Globus pallidus (tissue), 1 donor: Measurements from ENCODE around the gene TXNRD2.

ENCODE experiments used
- DNase-seq: peaks from one replicate; pipeline ENCODE4 v3.0.0-alpha.2; 2015; ENCODE audit warnings: low spot score

TXNRD2 gene

GRCh38 chr22:19875531-19876313 lies 65.9 kb downstream of the TXNRD2 start:
- DNase-seq, result no peak

DNA sequence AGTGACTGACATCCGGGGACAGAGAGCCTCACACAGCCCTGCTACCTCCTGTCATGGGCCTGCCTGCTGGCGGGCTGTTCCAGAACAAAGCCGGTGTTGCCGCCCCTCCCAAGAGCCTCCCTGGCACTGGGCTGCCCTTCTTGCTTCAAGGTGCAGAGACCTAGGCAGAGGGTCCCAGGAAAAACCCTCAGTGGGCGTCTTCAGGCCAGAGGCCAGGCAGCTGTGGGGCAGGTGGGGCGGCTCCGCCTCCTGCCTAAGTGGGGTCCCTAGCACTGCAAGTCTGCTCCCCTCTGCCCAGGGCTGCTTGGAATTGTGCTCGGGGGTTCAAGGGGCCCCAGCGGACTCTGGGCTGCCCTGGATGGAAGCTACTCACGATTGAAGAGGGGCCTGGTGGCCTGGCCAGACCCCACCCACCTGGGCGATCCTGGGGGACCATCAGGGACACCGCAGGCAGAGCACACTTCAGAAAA lies 66.5 kb downstream of the TXNRD2 start:
- DNase-seq, result no peak

GRCh38 chr22:19874307-19875060 lies 67.1 kb downstream of the TXNRD2 start:
- DNase-seq, result no peak

GRCh38 chr22:19873960-19874306 lies 67.7 kb downstream of the TXNRD2 start:
- DNase-seq, result no peak

GRCh38 chr22:19873138-19873959 lies 68.3 kb downstream of the TXNRD2 start:
- no peak for DNase-seq

GRCh38 chr22:19872779-19873137 lies 68.9 kb downstream of the TXNRD2 start:
- DNase-seq, result no peak

DNA sequence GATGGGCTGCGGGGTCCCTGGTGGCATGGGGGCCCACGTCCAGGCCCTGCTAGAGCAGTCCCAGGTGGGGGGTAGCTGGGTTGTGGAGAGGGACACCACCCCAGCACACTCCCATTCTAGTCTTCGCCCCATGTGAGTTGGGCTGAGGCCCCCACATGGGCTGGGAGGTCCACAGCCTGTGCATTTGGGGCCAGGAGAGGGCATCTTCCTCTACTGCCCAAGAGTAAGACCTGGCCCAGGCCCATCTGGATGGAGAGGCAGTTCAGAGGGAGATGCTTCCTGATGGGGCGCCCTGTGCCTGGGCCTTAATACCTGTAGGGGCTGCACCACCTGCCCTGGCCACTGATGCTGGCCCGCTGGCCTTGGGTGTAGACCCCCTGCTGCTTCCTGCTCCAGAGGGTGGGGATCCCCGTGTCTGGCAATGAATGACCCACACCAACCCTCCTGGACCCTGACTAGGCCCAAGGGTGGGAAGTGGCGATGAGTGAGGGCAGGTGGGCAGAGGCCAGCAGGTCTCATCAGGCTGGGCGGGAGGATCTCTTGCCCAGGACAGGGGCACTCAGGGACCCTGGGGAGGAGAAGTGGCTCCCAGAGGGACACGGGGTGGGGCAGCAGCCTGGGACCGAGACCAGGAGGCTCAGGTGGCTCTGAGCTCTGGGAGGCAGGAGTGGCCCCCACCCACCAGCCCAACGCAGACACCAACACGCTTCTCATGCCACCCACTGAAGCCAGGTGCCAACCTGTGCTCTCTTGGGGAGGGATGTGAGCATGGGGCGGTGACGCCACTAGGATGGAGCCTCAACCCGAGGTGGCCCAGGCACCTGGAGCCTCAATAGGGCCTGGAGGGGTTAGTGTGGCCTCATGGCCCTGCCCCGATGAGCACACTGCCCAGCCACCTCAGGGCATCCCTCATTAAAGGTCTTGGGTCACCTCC lies 69.5 kb downstream of the TXNRD2 start:
- DNase-seq, result no peak

DNA sequence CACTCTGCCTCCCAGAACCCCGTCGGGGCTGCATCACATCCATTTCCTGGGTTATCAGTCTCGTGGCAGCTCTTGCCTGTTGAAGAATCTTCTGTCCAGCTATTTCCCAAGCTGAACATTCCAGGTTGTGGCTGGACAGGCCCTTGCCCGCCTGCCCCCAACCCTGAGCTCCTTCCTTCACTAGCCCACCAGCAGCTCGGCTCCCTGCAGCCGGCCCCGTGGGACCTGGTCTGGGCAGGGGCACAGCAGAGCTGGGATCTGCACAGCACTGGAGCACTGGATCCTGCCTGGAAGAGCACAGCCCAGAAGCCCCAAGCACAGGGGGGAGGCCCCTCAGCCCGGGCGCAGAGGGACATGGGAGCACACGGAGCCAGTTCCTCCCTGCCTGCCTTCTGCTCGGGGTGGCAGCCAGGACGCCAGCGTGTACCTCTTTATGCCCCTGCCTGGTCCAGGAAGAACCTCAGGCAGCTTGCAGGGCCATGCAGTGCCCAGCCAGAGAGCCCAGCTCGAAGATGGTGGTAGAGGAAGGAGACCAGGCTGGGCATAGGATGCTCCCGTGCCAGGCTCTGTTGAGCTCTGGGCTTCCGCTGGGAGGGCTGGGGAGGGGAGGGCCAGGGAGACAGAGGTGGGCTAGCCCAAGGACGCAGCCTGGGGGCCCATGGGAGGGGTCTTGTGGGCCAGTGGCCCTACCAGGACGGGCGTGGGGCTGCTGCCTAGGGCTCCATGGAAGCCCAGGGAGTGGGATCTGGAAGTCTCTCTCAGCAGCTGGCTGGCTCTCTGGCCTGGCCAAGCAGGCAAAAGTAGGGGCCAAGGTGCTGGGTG lies 70.4 kb downstream of the TXNRD2 start:
- DNase-seq, result no peak

DNA sequence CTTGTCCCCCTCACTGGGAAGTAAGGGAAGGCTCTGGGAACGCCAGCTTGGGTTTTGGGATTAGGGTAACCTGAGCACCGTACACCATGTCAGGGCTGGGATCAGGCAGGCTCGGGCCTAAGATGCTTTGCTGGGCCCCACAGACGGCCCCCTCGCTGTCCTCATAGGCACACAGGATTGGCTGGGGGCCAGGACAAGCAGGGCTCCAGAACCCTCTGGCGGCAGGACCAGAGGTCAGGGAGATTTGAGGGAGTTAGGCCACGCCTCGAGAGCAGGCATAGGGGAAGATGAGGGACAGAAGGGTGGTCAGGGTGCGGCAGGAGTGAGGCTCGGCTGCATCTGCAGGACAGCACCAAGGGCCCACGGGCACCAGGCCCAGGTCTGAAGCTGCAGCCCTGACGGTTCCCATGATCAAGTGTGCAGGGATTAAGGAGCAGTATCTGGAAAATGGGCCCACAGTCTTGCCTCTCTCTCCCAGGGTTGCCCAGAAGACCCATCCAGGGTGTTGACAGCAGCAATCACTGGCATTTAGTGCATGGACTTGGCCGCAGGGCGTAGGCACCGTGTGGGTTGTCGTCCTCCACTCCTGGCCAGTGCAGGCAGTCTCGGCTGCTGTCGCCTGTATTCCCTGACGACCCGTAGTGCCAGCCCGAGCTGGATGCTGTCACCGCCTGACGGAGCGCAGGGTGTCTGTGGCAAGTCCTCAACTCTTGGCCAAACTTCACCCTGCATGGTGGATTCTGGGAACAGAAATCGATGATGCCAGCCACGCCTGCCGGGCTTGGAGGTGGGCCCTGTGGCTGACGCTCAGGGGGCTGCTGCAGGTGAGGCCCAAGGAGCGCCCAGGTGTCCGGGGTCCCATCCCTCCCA lies 71.2 kb downstream of the TXNRD2 start:
- no peak for DNase-seq

DNA sequence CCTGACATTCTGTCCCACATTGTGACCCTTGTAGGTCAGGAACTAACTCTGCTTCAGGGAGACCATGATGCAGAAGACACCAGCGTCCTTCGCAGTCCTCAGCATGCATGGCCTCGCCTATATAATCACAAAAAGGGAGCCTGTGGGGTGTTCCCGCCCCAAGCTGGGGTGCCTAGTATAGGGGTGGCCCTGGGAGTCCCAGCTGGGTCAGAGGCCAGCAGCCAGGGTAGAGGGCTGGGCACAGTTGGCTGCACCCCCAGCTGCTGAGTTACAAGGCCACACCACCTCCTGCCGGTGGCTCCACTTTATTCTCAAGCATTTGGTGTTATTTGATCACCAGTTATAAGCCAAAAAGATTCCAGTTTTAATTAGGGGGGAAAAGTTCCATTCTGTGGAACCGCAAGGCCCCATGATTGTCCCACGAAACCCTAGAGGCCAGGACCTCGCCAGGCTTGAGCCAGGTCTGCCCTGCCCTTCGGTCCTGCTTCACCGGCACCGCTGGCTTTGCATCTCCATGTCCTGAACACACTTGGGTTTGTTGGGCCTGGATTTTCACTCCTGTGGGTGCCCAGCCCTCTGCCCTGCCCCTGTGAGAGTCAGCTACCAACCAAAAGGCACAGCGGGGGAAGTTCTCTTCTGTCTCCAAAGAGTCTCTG lies 72.0 kb downstream of the TXNRD2 start:
- no peak for DNase-seq

DNA sequence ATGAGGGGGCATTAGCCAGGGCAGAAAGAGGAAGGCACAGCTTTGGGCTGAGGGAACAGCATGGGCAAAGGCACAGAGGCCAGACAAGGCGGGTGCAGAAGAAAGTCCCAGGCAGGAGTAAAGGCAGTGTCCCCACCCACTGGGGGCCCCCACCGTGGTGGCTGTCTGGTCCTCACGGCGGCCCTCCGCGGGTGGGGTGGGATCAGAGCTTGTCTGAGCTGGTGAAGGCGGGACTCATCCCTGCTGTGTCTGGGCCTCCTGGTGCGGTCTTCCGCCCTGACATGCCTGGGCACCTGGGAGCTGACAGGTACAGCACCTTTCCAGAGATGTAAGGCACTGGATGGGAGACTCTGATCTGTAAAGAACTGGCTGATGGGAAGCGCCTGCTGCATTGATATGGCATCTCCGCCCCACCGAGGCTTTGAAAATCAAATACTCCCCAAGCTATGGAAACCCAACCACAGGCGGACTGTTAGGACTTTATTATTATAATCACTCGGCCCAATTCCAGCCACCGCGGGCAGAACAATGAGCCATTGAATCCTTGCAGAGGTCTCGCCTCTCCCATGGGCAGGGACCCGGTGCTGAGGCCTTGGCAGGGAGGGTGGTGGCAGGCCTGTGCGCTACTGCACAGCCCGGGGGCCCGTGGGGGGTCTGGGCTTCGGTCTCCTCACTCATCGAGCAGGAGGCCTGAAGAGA lies 72.7 kb downstream of the TXNRD2 start:
- peak; percentile 76 for DNase-seq

- no peak for DNase-seq
Observed at GRCh38 chr22:19868333-19868732, 73.3 kb downstream of the TXNRD2 start.

GRCh38 chr22:19867617-19868016 lies 74.0 kb downstream of the TXNRD2 start:
- DNase-seq, result no peak

- no peak for DNase-seq
Observed at GRCh38 chr22:19866665-19867009, 75.0 kb downstream of the TXNRD2 start.

DNA sequence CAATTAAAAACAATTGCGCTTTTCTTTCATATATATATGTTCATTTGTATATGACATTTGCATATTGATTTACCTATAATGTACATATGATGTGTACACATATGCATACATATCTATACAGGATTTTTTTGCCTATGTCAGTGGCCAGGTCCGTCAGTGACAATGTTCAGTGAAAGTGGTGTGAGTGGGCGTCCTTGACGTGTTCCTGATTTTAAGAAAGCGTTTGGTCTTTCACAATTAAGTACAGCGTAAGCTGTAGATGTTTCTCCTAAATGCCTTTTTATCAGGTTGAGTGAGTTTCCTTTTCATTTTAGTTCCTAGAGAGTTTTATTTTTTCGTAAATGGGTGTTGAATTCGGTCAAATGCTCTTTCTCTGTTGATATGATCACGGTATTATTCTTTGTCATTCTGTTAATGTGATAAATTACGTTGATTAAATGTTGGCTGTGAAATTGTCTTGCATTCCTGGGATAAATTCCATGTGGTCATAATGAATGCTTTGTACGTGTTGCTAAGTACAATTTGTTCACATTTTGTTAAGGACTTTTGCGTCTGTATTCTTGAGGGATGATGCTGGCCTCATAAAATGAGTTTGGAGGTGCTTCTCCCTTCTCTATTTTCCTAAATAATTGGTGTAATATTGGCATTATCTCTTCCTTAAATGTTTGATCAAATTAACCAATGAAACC lies 76.3 kb downstream of the TXNRD2 start:
- no peak for DNase-seq

DNA sequence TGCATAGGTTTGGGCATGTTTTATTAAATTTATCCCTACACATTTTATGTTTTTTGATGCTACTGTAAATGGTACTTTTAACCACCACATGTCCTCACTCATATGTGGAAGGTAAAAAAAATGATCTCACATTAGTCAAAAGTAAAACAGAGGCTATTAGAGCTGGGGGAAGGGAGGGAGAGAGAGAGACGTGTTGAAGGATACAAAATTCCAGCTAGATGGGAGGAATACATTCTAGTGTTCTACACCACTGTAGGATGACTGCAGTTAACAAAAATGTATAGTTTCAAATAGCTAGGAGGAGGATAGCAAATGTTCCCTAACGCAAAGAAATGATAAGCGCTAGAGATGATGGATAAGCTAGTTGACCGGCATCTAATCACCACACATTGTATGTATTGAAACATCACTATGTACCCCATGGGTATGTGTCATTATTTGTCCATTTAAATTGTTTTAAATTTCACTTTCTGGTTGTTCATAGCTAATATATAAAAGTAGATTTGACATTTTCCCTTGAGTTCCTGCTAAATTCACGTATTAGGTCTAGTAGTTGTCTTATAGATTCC lies 77.0 kb downstream of the TXNRD2 start:
- no peak for DNase-seq

- no peak for DNase-seq
Observed at GRCh38 chr22:19863571-19863970, 78.0 kb downstream of the TXNRD2 start.
